Osteocyte (in vitro differentiated cells): ENCODE measurements around the gene JDP2. TPM values are rescaled to one million over a fixed set of nuclear protein-coding genes. Genes with fewer than 3 reads are reported as not detected.

Experiments used
- DNase-seq: peaks from one replicate; pipeline ENCODE4 v3.0.0; 2021; ENCODE audit warnings: mixed read lengths; ENCODE audit not compliant: unreplicated experiment; ENCODE audit errors: extremely low spot score
- H3K27ac Mint-ChIP-seq: one replicate; pipeline ENCODE4 v1.8.0; 2021; ENCODE audit warnings: mild to moderate bottlenecking, mixed read lengths; ENCODE audit not compliant: unreplicated experiment
- H3K27me3 Mint-ChIP-seq: one replicate; pipeline ENCODE4 v1.8.0; 2021; ENCODE audit warnings: mixed read lengths; ENCODE audit not compliant: unreplicated experiment
- H3K36me3 Mint-ChIP-seq: one replicate; pipeline ENCODE4 v1.8.0; 2021; ENCODE audit warnings: mixed read lengths; ENCODE audit not compliant: unreplicated experiment
- H3K4me1 Mint-ChIP-seq: one replicate; pipeline ENCODE4 v1.8.0; 2021; ENCODE audit warnings: mixed read lengths; ENCODE audit not compliant: unreplicated experiment
- H3K4me3 Mint-ChIP-seq: one replicate; pipeline ENCODE4 v1.8.0; 2021; ENCODE audit warnings: mild to moderate bottlenecking, moderate library complexity, mixed read lengths; ENCODE audit not compliant: unreplicated experiment
- H3K9me3 Mint-ChIP-seq: one replicate; pipeline ENCODE4 v1.8.0; 2021; ENCODE audit warnings: mixed read lengths; ENCODE audit not compliant: unreplicated experiment
- total RNA-seq: library from RNA; stranded (reverse); gene quantifications from 2 replicates; pipeline ENCODE4 v1.2.1, GENCODE V29; 2021
- TF ChIP-seq, protein P1 (sequence below): fragments of 200-600 bp; sonication (generic); IDR thresholded peaks from 2 replicates; pipeline ENCODE4 v1.5.0; 2021; ENCODE audit warnings: antibody characterized with exemption, mild to moderate bottlenecking, moderate library complexity

JDP2 gene
- total RNA-seq, 1 donor from 2014 or later: 57.1 TPM

- Mint-ChIP-seq H3K4me1 (peaks cover 8% of the 10 kb centered on the region), H3K9me3 (no peaks in the 10 kb centered on the region), H3K36me3 (peaks cover 41% of the 10 kb centered on the region), H3K27ac (peak overlapping the region; percentile 14), H3K27me3 (no peaks in the 10 kb centered on the region), H3K4me3 (no peak overlapping the region)
- no peak for DNase-seq
- TF ChIP-seq, protein P1, sequence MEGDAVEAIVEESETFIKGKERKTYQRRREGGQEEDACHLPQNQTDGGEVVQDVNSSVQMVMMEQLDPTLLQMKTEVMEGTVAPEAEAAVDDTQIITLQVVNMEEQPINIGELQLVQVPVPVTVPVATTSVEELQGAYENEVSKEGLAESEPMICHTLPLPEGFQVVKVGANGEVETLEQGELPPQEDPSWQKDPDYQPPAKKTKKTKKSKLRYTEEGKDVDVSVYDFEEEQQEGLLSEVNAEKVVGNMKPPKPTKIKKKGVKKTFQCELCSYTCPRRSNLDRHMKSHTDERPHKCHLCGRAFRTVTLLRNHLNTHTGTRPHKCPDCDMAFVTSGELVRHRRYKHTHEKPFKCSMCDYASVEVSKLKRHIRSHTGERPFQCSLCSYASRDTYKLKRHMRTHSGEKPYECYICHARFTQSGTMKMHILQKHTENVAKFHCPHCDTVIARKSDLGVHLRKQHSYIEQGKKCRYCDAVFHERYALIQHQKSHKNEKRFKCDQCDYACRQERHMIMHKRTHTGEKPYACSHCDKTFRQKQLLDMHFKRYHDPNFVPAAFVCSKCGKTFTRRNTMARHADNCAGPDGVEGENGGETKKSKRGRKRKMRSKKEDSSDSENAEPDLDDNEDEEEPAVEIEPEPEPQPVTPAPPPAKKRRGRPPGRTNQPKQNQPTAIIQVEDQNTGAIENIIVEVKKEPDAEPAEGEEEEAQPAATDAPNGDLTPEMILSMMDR: no peak
These were observed 36.8 kb downstream of the JDP2 start for GRCh38 chr14:75464626-75465025.

DNA sequence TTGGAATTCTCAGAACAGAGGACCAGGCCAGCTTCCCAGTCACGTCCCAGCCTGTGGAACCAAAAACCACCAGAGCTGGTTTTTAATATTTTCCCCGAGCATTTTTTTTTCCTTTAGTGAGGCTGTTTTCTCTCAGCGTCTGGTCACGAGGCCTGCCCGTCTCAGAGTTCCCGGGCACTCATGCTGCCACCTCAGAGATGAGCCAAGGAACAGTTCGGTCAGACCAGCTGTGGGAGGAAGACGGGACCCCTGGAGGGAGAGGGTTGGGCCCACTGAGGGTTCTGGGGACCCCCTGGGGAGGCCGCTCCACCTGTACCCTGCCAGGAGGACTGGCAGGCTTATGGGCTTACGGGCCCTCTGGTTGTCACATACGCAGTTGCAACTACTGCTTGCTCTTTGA lies 39.9 kb downstream of the JDP2 start:
- Mint-ChIP-seq H3K4me1 (peaks cover 6% of the 10 kb centered on the region), H3K36me3 (peaks cover 47% of the 10 kb centered on the region), H3K27ac (no peak overlapping the region), H3K27me3 (no peaks in the 10 kb centered on the region), H3K4me3 (no peak overlapping the region), H3K9me3 (no peaks in the 10 kb centered on the region)
- no peak for DNase-seq
- TF ChIP-seq, protein P1: no peak

DNA sequence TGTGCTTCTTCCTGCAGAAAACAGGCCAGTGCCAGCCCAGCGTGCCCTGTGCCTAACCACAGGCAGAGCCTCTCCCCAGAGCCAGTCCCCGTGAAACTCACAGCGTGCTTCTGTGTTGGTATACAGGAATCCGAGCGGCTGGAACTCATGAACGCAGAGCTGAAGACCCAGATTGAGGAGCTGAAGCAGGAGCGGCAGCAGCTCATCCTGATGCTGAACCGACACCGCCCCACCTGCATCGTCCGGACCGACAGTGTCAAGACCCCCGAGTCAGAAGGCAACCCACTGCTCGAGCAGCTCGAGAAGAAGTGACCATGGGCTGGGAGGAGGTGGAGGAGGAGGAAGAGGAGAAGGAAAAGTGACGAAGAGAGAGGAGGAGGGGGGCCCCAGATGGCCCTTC lies 41.3 kb downstream of the JDP2 start:
- H3K27ac Mint-ChIP-seq: no peak overlapping the region
- no peak overlapping the region for H3K4me3 Mint-ChIP-seq
- TF ChIP-seq, protein P1: no peak
- no peaks in the 10 kb centered on the region for H3K27me3 Mint-ChIP-seq
- H3K36me3 Mint-ChIP-seq: peaks cover 56% of the 10 kb centered on the region
- H3K4me1 Mint-ChIP-seq: peaks cover 6% of the 10 kb centered on the region
- no peak for DNase-seq
- no peaks in the 10 kb centered on the region for H3K9me3 Mint-ChIP-seq

GRCh38 chr14:75469606-75470237 lies 41.9 kb downstream of the JDP2 start:
- TF ChIP-seq, protein P1: no peak
- no peak overlapping the region for H3K4me3 Mint-ChIP-seq
- H3K27me3 Mint-ChIP-seq: no peaks in the 10 kb centered on the region
- H3K4me1 Mint-ChIP-seq: peaks cover 6% of the 10 kb centered on the region
- H3K27ac Mint-ChIP-seq: no peak overlapping the region
- H3K36me3 Mint-ChIP-seq: peaks cover 57% of the 10 kb centered on the region
- no peak for DNase-seq
- H3K9me3 Mint-ChIP-seq: no peaks in the 10 kb centered on the region

DNA sequence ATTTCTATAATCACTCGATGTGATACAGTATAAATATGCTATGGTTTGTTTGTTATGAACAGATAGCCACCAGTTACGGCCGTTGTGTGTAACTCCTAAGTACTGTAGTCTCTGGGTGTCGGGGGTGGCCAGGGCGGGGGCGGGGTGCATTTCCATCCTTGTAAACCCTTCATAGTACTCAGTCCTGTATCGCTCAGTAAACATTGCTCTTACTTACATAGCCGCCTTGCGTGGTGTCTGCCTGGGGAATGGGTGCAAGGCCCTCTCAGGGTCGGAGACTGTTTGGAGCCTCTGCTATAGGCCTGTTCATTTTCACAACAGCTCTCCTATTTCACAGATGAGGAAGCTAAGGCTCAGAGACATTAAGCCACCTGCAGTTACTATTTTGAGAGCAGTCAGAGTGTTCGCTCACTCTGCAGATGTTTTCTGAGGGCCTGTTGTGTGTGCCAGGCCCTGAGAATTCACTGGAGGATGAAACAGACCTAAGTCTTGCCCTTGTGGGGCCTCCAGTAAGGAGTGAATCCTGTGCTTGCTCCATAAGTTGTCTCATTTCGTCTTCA lies 42.5 kb downstream of the JDP2 start:
- peaks cover 62% of the 10 kb centered on the region for H3K36me3 Mint-ChIP-seq
- H3K27me3 Mint-ChIP-seq: no peaks in the 10 kb centered on the region
- H3K4me3 Mint-ChIP-seq: no peak overlapping the region
- no peaks in the 10 kb centered on the region for H3K9me3 Mint-ChIP-seq
- TF ChIP-seq, protein P1: no peak
- peaks cover 6% of the 10 kb centered on the region for H3K4me1 Mint-ChIP-seq
- no peak overlapping the region for H3K27ac Mint-ChIP-seq
- no peak for DNase-seq
